K562 (cell line): Measurements from ENCODE around the gene ABHD16A. TPM values are rescaled to one million over a fixed set of nuclear protein-coding genes. Genes with fewer than 3 reads are reported as not detected.

Experiments used
- ADNP ChIP-seq: fragments of 200-800 bp; sonication (Bioruptor generic); IDR thresholded peaks from 2 replicates; pipeline ENCODE4 v1.6.1; 2016; ENCODE audit warnings: missing genetic modification characterization, missing compliant biosample characterization
- AFF1 ChIP-seq, 2 experiments: fragments of 450-650 bp; IDR thresholded peaks; 2 replicates each; pipeline ENCODE4 v1.6.1; 2018; ENCODE audit warnings: mild to moderate bottlenecking in 2 of 2, low read depth in 1 of 2; ENCODE audit not compliant: partially characterized antibody in 2 of 2
- CREB3 ChIP-seq: fragments of 450-650 bp; conservative IDR thresholded peaks from 2 replicates; pipeline ENCODE4 v1.6.1; 2016; ENCODE audit warnings: missing genetic modification characterization, low read depth, mild to moderate bottlenecking, missing compliant biosample characterization, moderate library complexity
- CREM ChIP-seq: IDR thresholded peaks from 2 replicates; pipeline ENCODE4 v1.6.1; 2014; ENCODE audit warnings: antibody characterized with exemption, low read depth
- GABPB2 ChIP-seq: fragments of 250-450 bp; sonication (Bioruptor Pico); conservative IDR thresholded peaks from 2 replicates; pipeline ENCODE4 v1.5.1; 2021; ENCODE audit warnings: mild to moderate bottlenecking
- GMEB1 ChIP-seq: fragments of 250-450 bp; sonication (Bioruptor Pico); IDR thresholded peaks from 2 replicates; pipeline ENCODE4 v1.4.0; 2020; ENCODE audit warnings: mild to moderate bottlenecking
- HMG20B ChIP-seq: fragments of 250-450 bp; sonication (Bioruptor Pico); IDR thresholded peaks from 2 replicates; pipeline ENCODE4 v1.5.0; 2021; ENCODE audit warnings: mild to moderate bottlenecking
- KDM5B ChIP-seq: fragments of 200-600 bp; sonication (generic); IDR thresholded peaks from 2 replicates; pipeline ENCODE4 v1.6.1; 2012; ENCODE audit warnings: low read depth, mild to moderate bottlenecking, moderate library complexity, low read length, control low read depth, inconsistent platforms; ENCODE audit not compliant: insufficient replicate concordance
- LARP7 ChIP-seq: fragments of 450-650 bp; IDR thresholded peaks from 2 replicates; pipeline ENCODE4 v1.6.1; 2016
- NR2F6 ChIP-seq: fragments of 450-650 bp; formaldehyde crosslinking; IDR thresholded peaks from 2 replicates; pipeline ENCODE4 v1.4.0; 2020; ENCODE audit warnings: mild to moderate bottlenecking
- PHF8 ChIP-seq: fragments of 200-600 bp; sonication (generic); IDR thresholded peaks from 2 replicates; pipeline ENCODE4 v1.6.1; 2012; ENCODE audit warnings: mixed run types, mild to moderate bottlenecking, inconsistent platforms, low read length, moderate library complexity, borderline replicate concordance
- POLR2A ChIP-seq: fragments of 450-650 bp; conservative IDR thresholded peaks from 2 replicates; pipeline ENCODE4 v1.6.1; 2016
- PREB ChIP-seq: sonication (generic); formaldehyde crosslinking; IDR thresholded peaks from 2 replicates; pipeline ENCODE4 v1.8.1; 2023; ENCODE audit warnings: mild to moderate bottlenecking, missing genetic modification reagents
- RBM22 ChIP-seq: fragments of 200-400 bp; formaldehyde crosslinking; IDR thresholded peaks from 2 replicates; pipeline ENCODE4 v1.6.1; 2018; ENCODE audit warnings: low read length, low read depth; ENCODE audit not compliant: poor library complexity, severe bottlenecking
- RCOR1 ChIP-seq, 2 experiments: IDR thresholded peaks; 2 replicates each; pipeline ENCODE4 v1.6.1; 2012; ENCODE audit warnings: low read depth in 2 of 2, low read length in 2 of 2, borderline replicate concordance in 1 of 2, improper control_type of control experiment in 1 of 2
- SMAD1 ChIP-seq: fragments of 150-350 bp; IDR thresholded peaks from 2 replicates; pipeline ENCODE4 v1.6.1; 2014; ENCODE audit warnings: low read length, low read depth; ENCODE audit not compliant: partially characterized antibody
- SMAD4 ChIP-seq: fragments of 250-450 bp; sonication (Bioruptor Pico); conservative IDR thresholded peaks from 2 replicates; pipeline ENCODE4 v1.8.0; 2021; ENCODE audit warnings: inconsistent platforms, mild to moderate bottlenecking, moderate library complexity
- TRIM28 ChIP-seq: fragments of 450-650 bp; IDR thresholded peaks from 2 replicates; pipeline ENCODE4 v1.6.1; 2017
- ZC3H11A ChIP-seq: IDR thresholded peaks from 2 replicates; pipeline ENCODE4 v1.6.1; 2012; ENCODE audit warnings: low read depth, low read length, improper control_type of control experiment
- polyA plus RNA-seq, 8 experiments: library from polyadenylated mRNA; depleted of rRNA in 4 of 8; stranded (reverse) in 5 of 8; unstranded in 3 of 8; fragments of >200 nt; fragmentation: Nextera tagmentation in 2 of 8; fragmentation: Illumina TruSeq in 1 of 8; extraction: Ambion mirVana in 2 of 8; extraction: Trizol in 1 of 8; gene quantifications; 2 replicates each; pipeline versions ENCODE4 v1.2.1 to v1.2.3, GENCODE V29; 2011 to 2014; ENCODE audit warnings: inconsistent platforms in 1 of 8, missing spikeins in 1 of 8
- total RNA-seq, 7 experiments: library from RNA; depleted of rRNA in 6 of 7; stranded (reverse); fragments of >200 nt in 6 of 7; fragmentation: Illumina TruSeq in 2 of 7; extraction: Trizol in 2 of 7; gene quantifications; 2 replicates each; pipeline versions ENCODE4 v1.2.1 to v1.2.3, GENCODE V29; 2011 to 2021; ENCODE audit warnings: low replicate concordance in 1 of 7

ABHD16A gene
- total and polyA plus RNA-seq, 9 of the 15 experiments (the other 6 are each of a cell fraction or from before 2014, with no cell fraction given): 25.8 to 120 (median 81.6) TPM

GRCh38 chr6:31739639-31740396 lies 36.7 kb upstream of the ABHD16A start, which contains the start of gene MSH5 (continued):
- TF ChIP-seq KDM5B (peak; percentile 50), TRIM28 (peak; percentile 62; the same call in 1 of the 2 replicates), RCOR1 (IDR thresholded peaks at IDR 0.05; ENCODE audit: borderline replicate concordance in 1 of 2, low read depth in 2 of 2, low read length in 2 of 2) (peak; percentile 61 to 63; a peak in 1 of 4 replicates), GABPB2 (CRISPR knock-in tag) (peak; percentile 41; the same call in 1 of the 2 replicates), HMG20B (CRISPR knock-in tag) (no peak), NR2F6 (CRISPR knock-in tag) (peak; percentile 82; the same call in 1 of the 2 replicates), POLR2A (peak; percentile 96), CREB3 (tag) (peak; percentile 79), PREB (CRISPR knock-in tag) (no peak), RBM22 (peak; percentile 85), PHF8 (peak; percentile 88; the same call in 1 of the 2 replicates), GMEB1 (CRISPR knock-in tag) (peak; percentile 54), AFF1 (IDR thresholded peaks at IDR 0.05; ENCODE audit: low read depth in 1 of 2, partially characterized antibody in 2 of 2) (peak in 1 of 2 experiments; percentile 58), CREM (no peak), LARP7 (peak; percentile 86; the same call in 1 of the 2 replicates), ZC3H11A (peak; percentile 77; the same call in 1 of the 2 replicates), ADNP (no peak), SMAD1 (peak; percentile 85), SMAD4 (CRISPR knock-in tag) (no peak; the same call in none of the 2 replicates)
